ENCODE data around the gene HASPIN. TPM values are rescaled to one million over a fixed set of nuclear protein-coding genes. Genes with fewer than 3 reads are reported as not detected.

HASPIN gene
- total and polyA plus RNA-seq, 9 of the 15 experiments (the other 6 are each of a cell fraction or from before 2014, with no cell fraction given): 0.81 to 13.5 (median 9.9) TPM

- TF ChIP-seq HES1 (IDR thresholded peaks at IDR 0.05; ENCODE audit: low read depth) (0 out of 2 replicates have a peak, but pooled peaks have one; percentile 37), NCOA6 (IDR thresholded peaks at IDR 0.05) (no peak), ZNF766 (CRISPR knock-in tag; conservative IDR thresholded peaks at IDR 0.05) (0 out of 2 replicates have a peak, but pooled peaks have one; percentile 29), ELK1 (CRISPR knock-in tag; IDR thresholded peaks at IDR 0.05) (no peak), MCM7 (IDR thresholded peaks at IDR 0.05) (no peak), ZBTB26 (CRISPR knock-in tag; IDR thresholded peaks at IDR 0.05) (no peak), SRSF7 (optimal IDR thresholded peaks at IDR 0.05; ENCODE audit: low read depth, low read length) (no peak), ZNF280A (IDR thresholded peaks at IDR 0.05; ENCODE audit: low read depth, partially characterized antibody) (no peak), MITF (IDR thresholded peaks at IDR 0.05) (no peak), BMI1 (IDR thresholded peaks at IDR 0.05; ENCODE audit: low read length) (no peak), KDM4B (IDR thresholded peaks at IDR 0.05; ENCODE audit: borderline replicate concordance in 2 of 2, low read depth in 1 of 2) (no peak), PCBP1 (IDR thresholded peaks at IDR 0.05; ENCODE audit: low read depth, low read length, poor library complexity, severe bottlenecking) (no peak), ZNF584 (CRISPR knock-in tag; IDR thresholded peaks at IDR 0.05; ENCODE audit: low read depth) (no peak), CREB1 (IDR thresholded peaks at IDR 0.05) (no peak), CREB1 (CRISPR knock-in tag; IDR thresholded peaks at IDR 0.05) (no peak), STAT5A (IDR thresholded peaks at IDR 0.05; ENCODE audit: borderline replicate concordance, low read length) (no peak), MTA3 (IDR thresholded peaks at IDR 0.05; ENCODE audit: borderline replicate concordance) (no peak), ZEB2 (IDR thresholded peaks at IDR 0.05) (0 out of 2 replicates have a peak, but pooled peaks have one; percentile 30), SAP30 (IDR thresholded peaks at IDR 0.05; ENCODE audit: borderline replicate concordance, insufficient read depth, low read depth, low read length, poor library complexity, severe bottlenecking) (no peak), SOX6 (IDR thresholded peaks at IDR 0.05) (peak; percentile 65; the same call in 1 of the 2 replicates)
Measured at GRCh38 chr17:3712811-3713463, 10.8 kb upstream of the HASPIN start (continued).
